ENCODE results near the gene TOR1AIP1.

The TOR1AIP1 gene

DNA sequence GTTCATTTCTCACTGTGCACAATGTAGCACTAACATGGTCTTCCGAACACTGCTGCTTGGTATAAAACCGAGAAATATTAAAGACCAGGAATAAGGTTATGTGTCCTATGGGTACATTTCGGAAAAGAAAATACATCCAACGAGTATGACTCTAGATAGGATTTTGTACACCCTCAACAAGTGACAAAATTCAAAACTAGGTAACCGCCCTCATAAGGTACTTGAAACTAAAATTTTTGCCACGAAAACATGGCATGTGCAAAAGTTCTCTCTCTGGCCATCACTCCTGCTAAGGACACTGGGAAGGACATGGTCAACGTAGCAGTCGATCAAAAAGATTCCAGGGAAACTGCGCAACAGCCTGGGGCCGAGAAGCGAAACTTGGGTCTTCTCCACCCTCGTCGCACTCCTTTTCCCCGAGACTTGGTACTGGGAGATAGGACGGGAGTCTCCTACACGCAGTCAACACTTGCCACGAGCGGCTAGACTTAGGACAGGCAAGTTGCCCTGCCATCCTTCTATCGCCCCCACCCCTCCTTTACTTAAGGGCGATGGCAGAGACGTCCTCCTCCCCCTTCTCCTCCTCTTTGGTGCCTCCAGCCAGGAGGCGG lies 338 bp upstream of the TOR1AIP1 start:
- peak; percentile 81 for DNase-seq

DNA sequence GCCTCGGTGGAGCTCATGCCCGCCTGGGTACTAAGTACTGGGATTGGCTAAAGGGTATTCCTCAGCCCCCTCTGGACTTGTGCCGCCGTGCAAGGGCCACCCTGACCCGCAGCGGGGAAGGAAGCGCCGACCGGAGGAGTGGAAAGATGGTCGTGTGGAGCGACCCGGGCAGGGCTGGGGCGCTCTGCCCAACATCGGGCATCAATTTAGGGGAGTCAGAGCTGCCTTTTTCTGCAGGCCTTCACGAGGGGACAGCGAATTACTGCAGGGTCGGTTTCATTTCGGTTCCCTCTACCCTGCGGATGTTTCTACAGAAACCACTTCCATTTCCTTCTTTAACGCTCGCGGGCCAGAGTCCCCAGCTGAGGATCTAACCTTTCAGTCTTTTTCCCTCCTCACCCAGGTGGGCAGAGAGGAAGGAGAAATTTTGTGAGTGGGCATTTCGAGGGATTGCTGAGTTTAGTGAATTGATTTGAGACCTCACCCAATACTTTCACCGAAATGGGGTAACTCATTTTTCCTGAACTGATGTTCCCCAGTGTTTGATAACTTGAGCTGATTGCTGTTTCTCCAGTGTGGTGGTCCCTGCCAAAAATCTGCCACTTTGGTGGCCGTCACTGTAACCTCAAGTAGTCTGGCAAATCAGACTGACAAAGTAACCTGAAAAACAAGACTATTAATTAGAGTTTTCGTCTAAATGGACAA lies 1.1 kb downstream of the TOR1AIP1 start:
- DNase-seq = peak; percentile 65

DNA sequence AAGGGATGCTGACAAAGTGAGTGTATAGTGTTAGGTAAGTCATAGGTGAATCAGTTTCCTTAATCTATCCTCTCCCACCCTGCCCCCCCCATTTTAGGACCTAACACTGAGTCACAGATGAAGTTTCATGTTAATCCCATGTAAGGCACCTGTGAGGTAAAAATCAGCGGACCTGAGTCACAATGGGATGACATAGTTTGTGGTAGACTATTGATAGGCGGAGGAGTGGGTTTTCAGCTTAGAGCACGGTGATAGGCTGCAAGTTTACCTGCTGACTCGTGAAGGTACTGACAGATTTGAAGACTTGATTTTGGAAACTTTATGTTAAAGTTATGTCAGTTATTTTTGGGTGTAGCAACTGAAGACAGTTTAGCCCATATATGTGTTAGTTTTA lies 1.7 kb downstream of the TOR1AIP1 start:
- DNase-seq = no peak

DNA sequence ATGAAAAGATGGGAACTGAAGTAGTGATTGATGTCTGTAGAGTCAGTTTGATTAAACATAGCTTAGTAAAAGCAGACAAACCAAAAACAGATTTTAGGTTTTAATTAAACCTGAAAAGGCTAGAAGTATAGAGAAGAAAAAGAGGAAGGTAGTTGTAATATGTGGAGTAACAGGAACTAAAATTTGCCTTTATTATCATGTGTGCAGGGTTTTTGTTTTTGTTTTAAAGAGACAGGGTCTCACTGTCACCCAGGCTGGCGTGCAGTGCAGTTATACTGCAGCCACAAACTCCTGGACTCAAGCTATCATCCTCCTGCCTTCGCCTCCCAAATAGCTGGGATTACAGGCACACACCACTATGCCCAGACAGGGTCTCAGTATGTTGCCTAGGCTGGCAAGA lies 6.0 kb downstream of the TOR1AIP1 start:
- DNase-seq = peak; percentile 35

DNA sequence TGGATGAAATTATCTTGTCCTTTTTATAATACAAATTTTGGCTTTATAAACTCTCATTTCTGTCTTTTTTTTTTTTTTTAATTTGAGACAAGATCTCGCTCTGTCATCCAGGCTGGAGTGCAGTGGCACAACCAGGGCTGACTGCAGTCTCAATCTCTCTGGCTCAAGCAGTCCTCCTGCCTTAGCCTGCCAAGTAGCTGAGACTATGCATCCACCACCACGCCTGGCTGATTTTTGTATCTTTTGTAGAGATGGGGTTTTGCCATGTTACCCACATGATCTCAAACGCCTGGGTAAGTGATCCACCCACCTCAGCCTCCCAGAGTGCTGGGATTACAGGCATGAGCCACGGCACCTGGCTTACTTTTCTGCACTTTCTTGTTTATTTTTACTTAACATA lies 7.5 kb downstream of the TOR1AIP1 start:
- no peak for DNase-seq

DNA sequence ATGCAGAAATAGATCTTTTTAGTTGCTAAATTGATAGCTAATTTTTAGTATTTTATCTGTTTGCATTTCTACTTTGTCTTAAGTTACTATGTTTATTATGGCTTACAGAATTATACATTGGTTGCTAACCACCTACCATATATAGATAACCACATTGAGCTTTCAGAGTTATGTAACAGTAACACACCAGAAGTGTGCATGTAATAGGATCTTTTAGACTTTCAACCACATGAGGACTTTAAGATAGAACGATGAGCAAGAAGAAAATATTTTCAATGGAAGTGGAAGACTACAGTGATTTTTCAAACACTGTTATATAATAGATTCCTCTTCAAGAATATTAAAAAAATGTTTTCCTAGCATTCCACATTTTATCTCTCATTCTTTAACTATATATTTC lies 28.8 kb downstream of the TOR1AIP1 start:
- DNase-seq = peak; percentile 64

DNA sequence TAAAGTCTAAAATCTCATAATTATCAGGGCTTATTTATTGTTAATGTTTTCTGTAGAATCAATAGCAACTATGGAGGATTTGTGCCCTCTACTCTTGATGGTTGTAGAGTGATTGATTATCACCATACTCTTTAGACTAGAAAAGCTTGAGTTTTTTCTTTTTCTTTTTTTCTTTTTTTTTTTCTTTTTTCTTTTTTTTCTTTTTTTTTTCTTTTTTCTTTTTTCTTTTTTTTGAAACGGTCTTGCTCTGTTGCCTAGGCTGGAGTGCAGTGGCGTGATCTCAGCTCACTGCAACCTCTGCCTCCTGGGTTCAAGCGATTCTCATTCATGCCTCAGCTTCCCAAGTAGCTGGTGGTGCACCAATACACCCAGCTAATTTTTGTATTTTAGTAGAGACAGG lies 29.7 kb downstream of the TOR1AIP1 start:
- DNase-seq = no peak

DNA sequence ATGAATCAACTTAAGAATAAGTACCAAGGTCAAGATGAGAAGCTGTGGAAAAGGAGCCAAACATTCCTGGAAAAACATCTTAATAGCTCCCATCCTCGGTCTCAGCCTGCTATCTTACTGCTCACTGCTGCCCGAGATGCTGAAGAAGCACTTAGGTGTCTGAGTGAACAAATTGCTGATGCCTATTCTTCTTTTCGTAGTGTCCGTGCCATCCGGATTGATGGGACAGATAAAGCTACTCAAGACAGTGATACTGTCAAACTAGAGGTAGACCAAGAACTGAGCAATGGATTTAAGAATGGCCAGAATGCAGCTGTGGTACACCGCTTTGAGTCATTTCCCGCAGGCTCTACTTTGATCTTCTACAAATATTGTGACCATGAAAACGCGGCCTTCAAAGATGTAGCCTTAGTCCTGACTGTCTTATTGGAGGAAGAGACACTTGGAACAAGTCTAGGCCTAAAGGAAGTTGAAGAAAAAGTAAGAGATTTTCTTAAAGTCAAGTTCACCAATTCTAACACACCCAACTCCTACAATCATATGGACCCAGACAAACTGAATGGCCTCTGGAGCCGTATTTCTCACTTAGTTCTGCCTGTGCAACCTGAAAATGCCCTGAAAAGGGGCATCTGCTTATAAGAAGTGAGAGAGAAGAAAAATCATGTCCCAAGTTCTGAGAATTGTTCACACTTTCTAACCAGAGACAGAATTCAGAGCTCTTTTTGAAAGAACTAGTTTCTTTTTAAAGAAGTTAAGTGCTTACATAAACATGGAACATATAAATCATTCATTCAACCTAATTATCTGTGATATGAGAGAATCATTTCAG lies 35.7 kb downstream of the TOR1AIP1 start:
- no peak for DNase-seq

DNA sequence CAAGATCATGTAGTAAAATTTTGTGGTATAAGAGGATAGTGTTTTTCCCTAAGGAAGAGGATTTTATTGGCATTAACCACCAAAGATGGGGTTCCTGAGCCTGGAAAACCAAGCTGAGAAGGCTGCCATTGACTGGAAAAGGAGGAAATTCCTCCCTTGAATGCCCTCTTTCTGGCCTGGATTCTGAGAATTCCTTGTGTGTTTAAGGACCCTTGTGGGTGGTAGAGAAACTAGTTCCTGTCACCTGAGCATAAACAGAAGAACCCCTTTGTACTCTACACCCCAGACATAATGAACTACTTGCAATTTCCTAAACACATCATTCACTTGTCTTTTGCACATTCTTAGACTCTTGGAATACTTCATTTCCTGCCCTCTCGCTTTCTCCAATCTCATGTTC lies 39.4 kb downstream of the TOR1AIP1 start:
- DNase-seq = no peak

DNA sequence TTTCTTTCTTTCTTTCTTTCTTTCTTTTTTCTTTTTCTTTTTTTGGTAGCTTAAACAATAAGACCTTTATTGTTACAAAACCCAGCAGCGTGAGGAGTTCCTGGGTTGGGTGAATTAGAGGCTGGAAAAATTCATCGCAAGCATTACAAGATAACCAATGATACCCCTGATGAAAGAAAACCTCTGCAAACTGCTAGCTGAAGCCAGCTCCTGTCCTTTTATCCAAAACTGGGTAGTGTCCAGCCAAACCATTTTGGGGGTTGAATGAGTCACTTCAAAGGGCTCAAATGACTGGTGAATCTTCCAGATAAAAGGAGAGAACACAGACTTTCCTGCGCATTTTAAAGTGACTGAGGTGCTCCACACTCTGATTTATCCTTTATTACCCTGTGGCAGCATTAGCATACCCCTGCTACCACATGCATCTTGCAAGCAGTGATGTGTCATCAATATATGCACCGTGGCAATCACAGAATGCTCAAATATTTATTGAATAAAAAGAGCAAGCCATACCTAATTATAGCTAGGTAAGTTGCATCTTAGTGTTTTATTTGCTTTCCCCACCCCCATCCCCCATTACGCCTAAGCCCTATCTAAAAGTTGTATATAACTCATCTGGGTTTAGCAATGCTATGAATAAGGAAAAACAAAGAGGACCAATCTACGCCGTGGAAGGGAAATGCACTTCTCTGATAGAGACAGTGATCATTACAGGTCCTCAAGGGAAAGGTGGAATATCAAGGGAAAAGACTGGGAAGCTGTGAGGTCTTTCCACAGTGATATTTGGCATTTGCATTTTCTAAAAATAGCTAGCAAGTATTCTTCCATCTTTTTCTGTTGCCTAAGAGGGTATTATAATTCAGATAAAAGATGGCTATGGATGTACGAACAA lies 40.1 kb downstream of the TOR1AIP1 start:
- no peak for DNase-seq

DNA sequence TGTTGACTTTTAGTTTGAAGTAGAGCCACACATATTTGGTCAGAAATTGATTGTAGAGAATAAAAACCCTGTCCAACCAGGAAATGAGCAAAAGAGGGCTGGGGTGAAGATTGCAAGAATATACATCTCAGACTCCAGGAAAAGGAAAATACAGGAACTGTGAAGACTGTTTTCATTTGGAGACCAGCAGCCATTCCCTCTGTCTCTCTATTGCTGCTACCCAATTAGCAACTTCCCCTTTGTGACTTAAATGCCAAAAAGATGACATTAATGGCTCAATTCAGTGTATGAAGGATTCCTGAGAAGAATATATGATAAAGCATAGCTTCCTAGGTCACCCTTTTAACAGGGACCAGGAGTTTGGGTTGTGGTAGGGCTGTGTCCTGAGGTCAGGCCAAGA lies 40.9 kb downstream of the TOR1AIP1 start:
- no peak for DNase-seq

DNA sequence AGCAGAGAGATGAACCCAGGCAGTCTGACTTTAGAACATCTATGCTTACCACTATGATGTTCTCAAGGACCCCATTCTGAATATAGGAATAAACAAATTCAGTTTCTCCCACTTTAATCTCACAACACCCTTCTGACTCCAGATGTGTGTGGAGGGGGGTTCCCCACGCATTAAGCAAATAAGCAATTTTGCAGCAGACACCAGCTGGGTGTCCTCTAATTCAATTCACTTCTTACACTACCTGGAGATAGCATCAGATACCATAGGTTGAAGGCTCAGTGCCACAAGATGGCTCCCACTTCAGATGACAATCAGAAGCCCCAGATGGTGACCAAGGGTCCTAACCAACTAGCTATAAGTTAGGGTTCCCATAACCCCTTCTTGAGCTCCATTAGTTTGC lies 42.2 kb downstream of the TOR1AIP1 start:
- no peak for DNase-seq

DNA sequence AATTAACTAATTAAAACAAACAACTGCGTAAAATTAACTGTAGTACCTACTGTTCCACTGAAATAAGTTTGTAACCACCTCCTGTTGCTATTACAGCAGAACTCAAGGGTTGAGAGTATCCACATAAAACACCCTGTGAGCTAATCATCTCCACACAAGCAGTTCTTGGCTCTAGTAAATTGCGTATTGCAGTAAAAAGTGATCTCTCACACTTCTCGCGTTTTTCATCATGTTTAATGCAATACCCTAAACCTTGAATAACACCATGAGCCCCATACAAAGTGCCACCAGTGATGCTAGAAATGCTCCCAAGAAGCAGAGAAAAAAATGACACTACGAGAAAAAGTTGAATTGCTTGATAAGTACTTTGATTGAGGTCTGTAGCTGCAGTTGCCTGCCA lies 43.2 kb downstream of the TOR1AIP1 start:
- no peak for DNase-seq

DNA sequence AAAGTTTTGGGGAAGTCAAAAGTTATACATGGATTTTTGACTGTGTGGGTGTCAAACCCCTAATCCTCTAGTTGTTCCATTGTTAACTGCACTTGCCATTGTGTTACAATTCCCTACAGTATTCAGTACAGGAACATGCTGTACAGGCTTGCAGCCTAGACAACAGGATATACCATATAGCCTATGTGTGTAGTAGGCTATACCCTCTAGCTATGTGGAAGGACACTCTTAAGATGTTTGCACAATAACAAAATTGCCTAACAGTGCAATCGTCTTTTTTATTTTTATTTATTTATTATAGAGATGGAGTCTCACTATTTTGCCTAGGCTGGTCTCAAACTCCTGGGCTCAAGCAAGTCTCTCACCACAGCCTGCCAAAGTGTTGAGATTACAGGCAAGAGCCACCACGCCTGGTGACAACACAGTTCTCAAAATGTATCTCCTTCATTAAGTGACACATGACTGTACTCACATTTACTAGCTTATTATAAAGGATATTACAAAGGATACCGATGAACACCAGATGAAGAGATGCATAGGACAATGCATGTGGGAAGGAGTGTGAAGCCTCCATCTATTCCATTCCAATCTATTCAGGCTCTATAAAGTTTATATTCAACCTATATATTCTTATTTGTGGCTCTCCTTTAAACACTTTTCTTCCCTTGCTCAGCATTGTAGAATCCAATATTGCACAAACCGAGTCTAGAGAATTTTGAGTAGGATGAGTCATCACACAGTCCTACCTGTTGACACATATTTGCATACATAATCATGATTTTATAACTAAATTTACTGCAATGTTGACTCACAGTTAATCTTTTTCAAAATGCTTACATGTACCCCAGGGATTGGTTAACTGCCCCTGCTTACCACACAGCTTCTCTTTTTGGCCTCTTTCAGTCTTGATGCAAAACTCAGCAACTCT lies 44.1 kb downstream of the TOR1AIP1 start:
- DNase-seq = no peak

DNA sequence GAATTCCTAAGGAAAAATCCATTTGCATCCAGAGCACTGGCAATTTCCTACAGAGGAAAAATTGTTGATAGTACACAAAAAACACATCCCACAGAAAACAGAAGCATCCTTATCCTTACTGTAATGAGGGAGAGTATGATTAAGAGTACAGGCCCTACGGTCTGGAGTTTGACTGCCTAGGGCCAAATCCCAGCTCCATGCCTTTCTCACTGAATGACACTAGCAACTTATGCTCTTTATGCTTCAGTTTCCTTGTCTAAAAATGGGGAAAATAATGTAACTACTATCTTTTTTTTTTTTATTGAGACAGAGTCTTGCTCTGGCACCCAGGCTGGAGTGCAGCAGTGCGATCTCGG lies 44.7 kb downstream of the TOR1AIP1 start:
- no peak for DNase-seq

DNA sequence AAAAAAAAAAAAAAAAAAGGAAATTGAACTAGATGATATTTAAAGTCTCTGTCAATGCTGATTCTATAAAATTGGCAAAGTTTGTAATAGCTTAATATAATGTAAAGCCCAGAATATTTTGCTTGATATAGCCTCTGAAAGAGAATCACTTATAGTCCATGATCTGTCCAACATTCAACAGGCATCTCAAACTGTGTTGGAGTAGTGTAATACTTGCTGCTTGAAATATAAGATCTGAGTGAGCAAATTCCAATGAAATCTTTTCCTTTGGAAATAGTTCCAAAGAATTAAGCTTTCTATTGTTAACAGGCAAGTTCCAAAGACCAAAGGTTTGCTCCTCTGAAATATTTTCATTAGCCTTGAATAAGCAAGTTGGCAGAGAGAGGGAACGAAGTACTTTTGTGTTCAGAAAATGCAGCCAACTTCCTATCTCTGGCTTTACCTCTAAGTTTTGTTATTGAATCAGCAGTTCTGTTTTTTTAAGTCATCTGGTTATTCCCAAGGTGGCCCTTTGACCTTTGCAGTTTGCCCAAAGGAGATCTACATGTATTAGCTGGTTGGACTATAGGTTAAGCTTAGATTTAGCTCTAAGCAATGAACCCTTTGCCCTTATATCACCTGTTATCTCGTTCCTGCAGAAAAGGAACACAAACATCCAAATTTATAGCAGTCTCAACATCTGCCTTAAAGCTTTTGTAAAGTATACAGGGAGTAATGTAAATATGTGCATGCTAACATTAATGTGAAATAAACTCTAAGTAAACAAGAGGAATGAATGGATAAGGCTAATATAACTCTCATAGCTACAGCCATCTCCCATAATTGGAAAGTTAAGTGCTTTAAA lies 48.1 kb downstream of the TOR1AIP1 start:
- DNase-seq = no peak

DNA sequence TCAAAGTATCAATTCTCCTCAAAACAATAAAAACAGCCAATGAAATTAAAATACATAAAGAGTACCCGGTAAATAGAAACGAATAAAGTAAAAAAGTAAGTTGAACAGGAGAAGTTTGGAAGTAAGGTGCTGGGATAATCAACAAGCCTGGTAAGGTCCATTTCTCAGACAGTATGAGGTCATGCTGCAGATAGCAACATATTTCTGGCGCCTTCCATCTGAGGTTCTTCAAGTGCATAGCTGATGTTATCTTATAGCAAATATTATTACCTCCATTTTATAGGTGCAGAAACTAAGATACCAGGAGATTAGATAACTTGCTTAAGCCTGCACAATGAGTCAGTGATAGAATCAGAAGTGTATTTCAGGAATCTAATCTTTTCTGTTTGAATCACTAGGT lies 48.8 kb downstream of the TOR1AIP1 start:
- DNase-seq = no peak

DNA sequence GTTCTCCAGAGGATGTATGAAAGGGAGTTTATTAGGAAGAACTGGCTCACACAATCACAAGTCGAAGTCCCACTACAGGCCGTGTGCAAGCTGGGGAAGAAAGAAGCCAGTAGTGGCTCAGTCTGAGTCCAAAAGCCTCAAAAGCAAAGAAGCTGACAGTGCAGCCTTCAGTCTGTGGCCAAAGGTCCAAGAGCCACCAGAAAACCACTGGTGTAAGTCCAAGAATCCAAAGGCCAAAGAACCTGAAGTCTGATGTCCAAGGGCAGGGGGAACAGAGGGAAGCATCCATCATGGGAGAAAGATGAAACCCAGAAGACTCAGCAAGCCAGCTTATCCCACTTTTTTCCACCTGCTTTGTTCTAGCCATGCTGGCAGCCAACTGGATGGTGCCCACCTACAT lies 51.1 kb downstream of the TOR1AIP1 start:
- DNase-seq = no peak

DNA sequence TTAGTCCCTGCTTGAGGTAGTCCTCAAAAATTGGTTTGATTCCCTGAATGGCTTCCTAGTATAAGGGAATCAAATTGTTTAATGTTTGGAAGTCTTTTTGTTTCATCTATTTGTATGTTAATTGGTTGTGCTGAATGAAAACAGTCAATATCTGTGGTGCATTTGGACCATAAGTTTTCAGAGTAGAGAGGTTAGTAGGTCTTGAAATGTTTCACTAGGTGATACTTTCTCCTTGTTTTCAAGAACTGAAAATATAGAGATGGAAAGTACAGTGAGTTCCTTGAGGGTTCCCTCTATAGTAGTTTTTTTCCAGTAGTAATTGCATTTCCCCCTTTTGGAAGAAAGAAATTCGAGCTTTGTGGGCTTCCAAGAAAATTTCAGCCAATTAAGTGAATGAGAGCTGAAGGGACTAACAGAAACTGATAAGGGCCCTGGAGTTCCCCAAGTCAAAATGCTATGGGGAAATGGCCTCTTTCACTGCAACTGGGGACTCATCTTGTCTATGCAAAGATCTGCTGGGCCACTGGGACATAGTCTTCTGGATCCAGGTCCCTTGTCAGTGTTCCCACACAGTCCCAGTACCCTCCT lies 53.9 kb downstream of the TOR1AIP1 start:
- no peak for DNase-seq

DNA sequence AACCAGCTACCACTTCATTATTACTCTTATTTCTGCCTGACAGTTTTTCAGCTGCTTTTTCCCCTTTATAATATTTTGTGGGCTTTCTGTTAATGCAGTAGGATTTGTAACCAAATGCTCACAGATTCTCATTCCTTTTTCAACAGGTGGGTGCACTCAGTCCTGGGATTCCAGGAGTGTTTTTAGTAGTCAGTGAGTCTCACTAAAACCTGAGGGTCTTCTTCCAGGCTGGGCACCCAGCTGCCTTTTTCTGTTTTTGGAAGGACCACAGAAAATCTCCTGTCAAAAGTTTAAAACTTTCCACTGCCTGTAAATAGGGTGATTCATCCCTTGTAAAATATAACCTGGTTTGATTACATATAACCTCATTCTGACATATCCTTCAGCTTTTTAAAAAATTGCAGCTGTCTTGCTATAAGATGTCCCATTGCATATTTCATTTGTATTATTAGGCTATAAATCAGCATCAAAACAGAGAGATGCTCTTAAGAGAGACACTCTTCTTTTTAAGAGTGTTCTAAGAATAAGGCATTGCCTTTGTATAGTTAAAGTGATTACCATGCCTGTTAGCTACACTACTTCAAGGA lies 55.7 kb downstream of the TOR1AIP1 start:
- DNase-seq = no peak
